ELR (cell line): Measurements from ENCODE around the gene CNTN5.
"Not testable (repeated sequence)": the region's sequence is repeated elsewhere in the genome, so short reads cannot be mapped to it uniquely, and the experiment has no call there.

Source experiments
- DNase-seq: peaks from one replicate; pipeline ENCODE4 v3.0.0-alpha.2; 2015; ENCODE audit warnings: low read depth

Gene CNTN5

DNA sequence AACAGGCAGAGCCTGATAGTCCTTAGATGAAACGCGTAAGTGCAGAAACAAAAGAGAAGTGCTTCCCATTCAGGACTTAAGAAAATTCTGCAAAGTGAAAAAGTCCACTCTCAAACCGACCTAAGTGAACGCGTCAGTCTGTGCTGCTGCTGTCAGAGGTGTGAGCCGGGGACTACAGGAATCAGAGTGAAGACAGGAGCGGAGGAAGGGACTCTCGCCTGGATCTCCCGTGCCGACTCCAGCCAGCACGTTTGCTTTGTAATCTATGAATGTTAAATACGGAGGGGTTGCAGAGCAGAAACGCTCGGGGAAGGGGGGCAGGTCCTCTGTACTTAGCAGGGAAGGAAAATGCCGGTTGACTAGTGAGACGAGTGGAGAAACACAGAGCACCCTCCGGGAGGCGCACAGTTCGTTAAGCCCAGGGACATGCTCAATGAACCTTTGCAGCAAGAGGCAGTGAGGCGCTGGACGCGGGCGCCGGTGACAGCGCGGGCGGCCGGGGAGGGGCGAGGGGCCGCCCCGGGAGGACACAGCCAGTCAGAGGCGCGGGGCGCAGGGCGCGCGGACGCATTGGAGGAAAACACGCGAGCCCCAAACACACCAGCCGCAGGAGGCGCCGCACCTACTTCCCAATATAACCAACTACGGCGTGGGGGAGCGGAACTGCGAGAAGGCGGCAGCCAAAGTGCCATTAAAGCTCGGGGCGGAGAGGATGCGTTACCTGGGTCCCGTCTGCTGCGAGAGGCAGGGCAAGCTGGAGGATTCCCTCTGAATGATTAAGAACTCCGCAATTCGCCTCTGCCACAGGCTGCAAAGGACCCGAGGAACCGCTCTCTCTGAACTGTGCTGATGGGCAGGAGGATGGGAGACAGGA is at the start of gene CNTN5:
TSS of gene CNTN5 (plus strand) at position 598 of the 874 bp plus-strand sequence.
- peak; percentile 75 for DNase-seq

DNA sequence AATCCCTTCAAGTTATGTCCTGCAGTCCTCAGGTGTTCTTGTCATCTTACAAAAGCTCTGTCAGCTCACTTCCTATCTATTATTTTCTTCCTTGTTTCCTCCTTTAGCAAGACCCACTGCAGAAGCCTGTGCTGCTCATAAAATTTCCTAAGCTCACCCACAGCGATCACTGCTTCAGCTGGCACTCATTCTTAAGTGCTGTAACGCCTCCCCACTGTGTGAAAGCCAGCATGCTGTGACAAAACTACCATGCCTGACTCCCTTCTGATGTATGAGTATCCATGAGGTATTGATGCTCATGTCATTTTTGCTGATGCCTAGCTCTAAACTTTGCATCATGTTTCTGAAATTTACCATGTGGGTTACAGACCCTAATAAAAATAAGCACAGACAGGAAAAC is 41.5 kb upstream of the CNTN5 start:
- DNase-seq, result no peak

DNA sequence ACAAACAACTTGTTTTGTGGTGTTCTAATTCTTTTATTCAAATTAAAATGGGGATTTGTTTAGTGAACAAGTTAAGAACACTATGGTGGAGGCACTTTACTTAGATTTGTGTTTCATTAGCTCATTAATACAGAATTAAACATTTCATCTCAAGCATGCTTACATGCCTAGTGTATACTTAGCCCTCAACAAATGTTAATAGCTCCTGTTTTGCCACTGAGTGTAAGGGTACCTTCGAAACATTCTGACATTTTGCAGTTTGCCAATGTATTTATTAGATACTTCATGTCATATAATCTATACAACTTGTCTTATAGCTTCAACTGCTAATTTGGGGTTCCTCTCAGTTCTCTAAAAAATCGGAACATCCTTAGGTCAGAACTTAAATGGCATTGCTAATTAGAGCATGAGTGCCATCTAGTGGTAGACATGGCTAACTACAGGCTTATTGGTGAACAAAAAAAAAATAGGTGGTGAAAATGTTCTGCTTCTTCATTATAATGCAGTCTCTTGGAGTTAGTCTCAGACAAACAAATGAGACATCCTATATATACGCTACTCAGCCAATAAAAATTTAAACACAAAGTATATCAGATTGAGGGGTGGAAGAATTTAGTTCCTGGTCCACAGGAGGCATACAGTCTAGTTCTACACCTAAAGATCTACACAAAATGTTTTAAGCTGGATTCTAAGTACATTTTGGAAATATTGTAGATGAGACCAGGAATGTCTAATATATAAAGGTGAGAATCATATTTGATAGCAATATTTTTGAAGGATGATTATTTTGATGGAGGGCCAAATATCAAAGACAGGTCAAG is 4.9 kb upstream of the CNTN5 start:
- DNase-seq, result peak; percentile 68

GRCh38 chr11:99019696-99020095 is 1.1 kb upstream of the CNTN5 start:
- DNase-seq, result peak; percentile 22

- DNase-seq, result no peak
Measured at GRCh38 chr11:99037057-99037456, 16.3 kb downstream of the CNTN5 start.

- no peak for DNase-seq
Measured at GRCh38 chr11:99063331-99063730, 42.6 kb downstream of the CNTN5 start.

- DNase-seq, result no peak
Measured at GRCh38 chr11:99065121-99065520, 44.4 kb downstream of the CNTN5 start.

DNA sequence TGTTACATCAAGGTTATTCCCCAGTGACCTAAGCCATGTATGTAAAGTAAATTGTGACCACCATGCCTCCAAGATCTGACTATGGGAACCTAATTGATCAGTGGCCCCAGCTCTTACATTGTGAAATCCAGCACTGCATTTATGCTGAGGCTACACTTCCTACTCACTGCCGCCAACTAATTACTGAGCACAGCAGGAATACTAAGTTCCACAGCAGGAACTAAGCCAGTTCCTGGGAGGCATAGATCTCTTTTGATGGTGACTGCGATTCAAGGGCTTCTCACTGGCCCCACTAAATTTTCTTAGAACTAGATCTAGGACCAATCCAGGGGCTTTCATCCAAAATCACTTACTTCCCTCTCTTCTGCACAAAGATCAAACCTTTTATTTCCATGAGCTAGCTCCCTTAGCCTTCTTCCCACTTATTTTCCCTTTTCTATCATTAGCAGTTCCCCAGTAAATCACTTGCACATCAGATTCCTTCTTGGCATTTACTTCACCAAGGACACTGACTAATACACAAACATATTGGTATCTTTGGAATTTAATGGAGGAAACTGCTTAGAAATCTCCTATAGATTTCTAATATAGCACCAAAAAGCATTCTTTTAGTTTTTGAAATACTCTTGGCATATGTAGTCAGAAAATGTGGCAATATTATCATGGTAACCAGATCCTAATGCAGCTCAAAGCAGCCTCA is 46.0 kb downstream of the CNTN5 start:
- DNase-seq, result no peak

DNA sequence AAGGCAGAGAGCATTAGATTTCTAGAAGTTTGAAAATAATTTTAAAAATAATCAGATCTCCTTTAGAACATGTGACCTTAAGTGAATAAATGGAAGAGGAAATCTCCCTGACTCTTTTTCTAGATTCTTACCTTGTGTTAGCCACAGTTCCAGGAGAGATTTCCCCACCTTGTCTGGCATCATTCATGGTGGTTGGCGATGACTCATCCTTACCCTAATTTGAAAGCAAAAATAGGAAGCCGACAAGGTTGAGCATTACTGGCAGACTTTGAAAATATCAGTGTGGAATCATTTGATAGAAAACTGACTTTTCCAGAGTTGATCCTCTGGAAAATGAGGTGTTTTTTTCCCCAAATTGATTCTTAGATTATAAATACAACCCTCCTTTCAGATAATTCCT is 48.1 kb downstream of the CNTN5 start:
- DNase-seq, result peak; percentile 40

GRCh38 chr11:99069856-99070444 is 49.2 kb downstream of the CNTN5 start:
- DNase-seq, result peak; percentile 66

- DNase-seq, result no peak
Measured at GRCh38 chr11:99079576-99079975, 58.8 kb downstream of the CNTN5 start.

DNA sequence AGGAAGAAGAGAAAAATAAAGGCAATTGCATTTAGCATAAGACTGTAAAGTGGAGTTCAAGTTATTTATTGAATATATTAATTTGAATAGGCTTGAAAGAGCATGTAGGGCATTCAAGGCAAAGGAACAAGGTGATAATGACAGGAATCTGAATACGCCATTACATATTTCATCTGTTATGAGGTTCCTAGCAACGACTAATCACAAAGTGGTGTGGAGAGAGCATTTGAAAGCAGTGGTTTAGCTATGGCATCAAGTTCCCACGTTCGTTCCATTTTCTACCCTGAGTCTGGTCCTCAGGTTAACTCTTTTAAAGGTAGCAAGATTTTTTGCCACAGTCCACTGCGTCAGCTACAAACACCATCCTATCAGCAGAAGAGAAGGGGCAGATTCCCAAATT is 59.4 kb downstream of the CNTN5 start:
- no peak for DNase-seq

DNA sequence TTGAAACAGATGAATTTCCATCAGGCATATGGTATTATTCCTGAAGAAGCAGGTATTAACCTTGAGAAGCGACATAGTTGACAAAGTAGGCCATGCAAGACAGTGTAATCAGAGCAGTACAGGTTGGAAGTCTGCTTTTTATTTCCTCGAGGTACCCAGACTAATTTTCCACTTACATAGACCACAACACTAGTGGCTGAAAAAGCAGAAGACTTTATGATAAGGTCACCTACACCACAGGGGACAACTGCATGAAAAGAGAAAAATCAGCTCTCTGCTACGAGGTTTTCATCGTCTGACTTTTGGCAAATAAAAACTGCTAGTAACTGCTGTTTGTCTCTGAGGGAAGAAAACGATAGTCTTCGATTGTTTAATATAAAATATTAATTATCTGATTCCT is 77.5 kb downstream of the CNTN5 start:
- DNase-seq, result no peak

- DNase-seq, result no peak
Measured at GRCh38 chr11:99098751-99099150, 78.0 kb downstream of the CNTN5 start.

DNA sequence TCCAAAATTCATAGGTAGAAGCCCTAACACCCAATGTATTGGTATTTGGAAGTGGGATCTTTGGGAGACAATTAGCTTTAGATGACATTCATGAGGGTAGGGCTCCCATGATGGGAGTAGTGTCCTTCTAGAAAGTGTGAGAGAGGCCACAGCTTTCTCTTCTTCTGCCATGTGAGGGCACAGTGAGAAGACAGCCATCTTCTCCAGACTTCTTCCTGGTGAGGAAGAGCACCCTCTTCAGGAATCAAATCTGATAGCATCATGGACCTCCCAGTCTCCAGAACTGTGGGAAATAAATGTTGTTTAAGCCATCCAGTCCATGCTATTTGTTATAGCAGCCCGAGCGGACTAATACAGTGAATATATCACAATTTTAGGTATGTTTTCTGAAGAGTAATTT is 96.9 kb downstream of the CNTN5 start:
- DNase-seq, result no peak

GRCh38 chr11:99133862-99134261 is 113.1 kb downstream of the CNTN5 start:
- not testable (repeated sequence) for DNase-seq

- no peak for DNase-seq
Measured at GRCh38 chr11:99135508-99135907, 114.8 kb downstream of the CNTN5 start.

DNA sequence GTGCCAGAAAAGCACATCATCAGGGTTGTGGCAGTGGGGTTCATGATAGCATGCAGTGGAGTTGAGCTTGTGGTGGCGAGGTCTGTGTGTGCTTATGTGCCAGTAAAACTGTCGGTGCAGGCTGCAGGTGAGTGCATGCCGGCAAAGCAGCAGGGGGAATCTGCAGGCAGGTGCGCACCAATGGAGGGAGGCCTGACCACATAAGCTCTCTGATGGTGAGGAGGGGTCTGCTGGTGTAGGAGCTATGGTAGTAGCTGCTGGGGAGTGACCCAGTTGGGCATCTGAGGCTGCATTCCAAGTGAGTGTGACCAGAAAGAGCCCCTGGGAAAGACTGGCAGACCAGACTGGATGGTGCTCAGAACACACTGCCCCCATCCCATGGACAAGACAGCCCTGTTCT is 121.5 kb downstream of the CNTN5 start:
- no peak for DNase-seq

- DNase-seq, result no peak
Measured at GRCh38 chr11:99148352-99148751, 127.6 kb downstream of the CNTN5 start.

DNA sequence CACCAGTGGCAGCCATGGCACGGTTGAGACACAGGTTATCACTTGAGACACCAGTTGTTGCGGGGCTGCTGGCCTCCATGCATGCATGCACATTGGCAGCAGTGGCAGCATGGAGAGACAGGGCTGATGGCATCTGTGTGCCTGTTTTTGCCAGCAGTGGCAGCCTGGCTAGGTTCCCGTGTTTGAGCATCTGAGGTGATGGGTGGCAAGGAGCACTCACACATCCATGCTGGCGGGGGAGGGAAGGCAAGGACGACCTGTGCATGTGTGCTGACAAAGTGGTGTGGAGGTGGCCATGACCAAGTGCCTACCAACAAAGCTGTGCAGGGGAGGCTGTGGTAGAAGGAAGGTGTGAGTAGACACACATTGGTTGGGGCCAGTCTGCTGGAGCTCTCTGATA is 133.5 kb downstream of the CNTN5 start:
- DNase-seq, result no peak

DNA sequence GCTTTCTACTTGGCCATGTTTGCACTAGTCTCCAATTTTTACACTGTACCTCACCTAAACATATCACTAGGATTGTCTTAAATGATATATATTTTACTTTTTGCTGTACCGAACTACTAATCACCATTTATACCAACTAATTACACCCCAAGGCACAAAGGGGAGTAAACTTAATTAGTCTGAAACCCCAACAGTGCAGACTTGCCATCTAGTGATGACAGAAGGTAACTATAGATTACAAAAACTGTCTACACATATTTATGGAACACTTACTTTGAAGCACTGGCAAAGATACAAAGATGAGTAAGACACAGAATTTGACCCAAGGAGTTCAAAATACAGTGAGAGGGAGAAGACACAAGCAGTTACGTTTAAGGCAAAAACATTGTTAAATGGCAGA is 139.7 kb downstream of the CNTN5 start:
- peak; percentile 7 for DNase-seq

- peak; percentile 8 for DNase-seq
Measured at GRCh38 chr11:99162819-99163218, 142.1 kb downstream of the CNTN5 start.
